Calu3 (cell line): Measurements from ENCODE around the gene BAD. TPM values are rescaled to one million over a fixed set of nuclear protein-coding genes. Genes with fewer than 3 reads are reported as not detected.
A peak's percentile ranks its signal among the peaks of the same experiment; 100 is the strongest.

Experiments
- BruUV-seq: library from RNA; stranded (reverse); fragments of 400-500 nt; replicated peaks from 2 replicates; lab custom pipeline; 2021; lab: Mats Ljungman, UMichigan
- CTCF ChIA-PET: fragments of 300-600 bp; sonication (Branson Sonifier 250); formaldehyde crosslinking; loops from one replicate; lab custom pipeline; 2022; ENCODE audit warnings: antibody characterized with exemption; lab: Charles Lee
- DNase-seq: peaks from one replicate; pipeline ENCODE4 v3.0.0; 2022
- H3K27ac Mint-ChIP-seq: one replicate; pipeline ENCODE4 v1.8.0; 2022; ENCODE audit warnings: mixed read lengths; ENCODE audit not compliant: unreplicated experiment
- H3K27me3 Mint-ChIP-seq: one replicate; pipeline ENCODE4 v1.8.0; 2022; ENCODE audit warnings: mixed read lengths; ENCODE audit not compliant: unreplicated experiment
- H3K36me3 Mint-ChIP-seq: one replicate; pipeline ENCODE4 v1.8.0; 2022; ENCODE audit warnings: mild to moderate bottlenecking, moderate library complexity, mixed read lengths; ENCODE audit not compliant: insufficient read depth, unreplicated experiment
- H3K4me1 Mint-ChIP-seq: one replicate; pipeline ENCODE4 v1.8.0; 2022; ENCODE audit warnings: mild to moderate bottlenecking, low read depth, mixed read lengths; ENCODE audit not compliant: unreplicated experiment
- H3K4me3 Mint-ChIP-seq: one replicate; pipeline ENCODE4 v1.8.0; 2022; ENCODE audit warnings: mild to moderate bottlenecking, low read depth, moderate library complexity, mixed read lengths; ENCODE audit not compliant: unreplicated experiment
- H3K9me3 Mint-ChIP-seq: one replicate; pipeline ENCODE4 v1.8.0; 2022; ENCODE audit warnings: low read depth, mixed read lengths; ENCODE audit not compliant: unreplicated experiment
- intact Hi-C: fragments of 100-400 bp; cut with micrococcal nuclease; formaldehyde crosslinking; loops from one replicate; pipeline ENCODE4 v1.10.0; 2022; ENCODE audit not compliant: unreplicated experiment
- total RNA-seq: library from RNA; stranded (reverse); gene quantifications from 2 replicates; pipeline ENCODE4 v1.2.3, GENCODE V29; 2022
- TF ChIP-seq, protein P1 (sequence below): fragments of 200-600 bp; IDR thresholded peaks from one replicate; pipeline ENCODE4 v1.8.0; 2022; ENCODE audit warnings: antibody characterized with exemption; ENCODE audit not compliant: unreplicated experiment

The BAD gene
- total RNA-seq, 1 experiment from 2014 or later = 30.2 TPM

DNA sequence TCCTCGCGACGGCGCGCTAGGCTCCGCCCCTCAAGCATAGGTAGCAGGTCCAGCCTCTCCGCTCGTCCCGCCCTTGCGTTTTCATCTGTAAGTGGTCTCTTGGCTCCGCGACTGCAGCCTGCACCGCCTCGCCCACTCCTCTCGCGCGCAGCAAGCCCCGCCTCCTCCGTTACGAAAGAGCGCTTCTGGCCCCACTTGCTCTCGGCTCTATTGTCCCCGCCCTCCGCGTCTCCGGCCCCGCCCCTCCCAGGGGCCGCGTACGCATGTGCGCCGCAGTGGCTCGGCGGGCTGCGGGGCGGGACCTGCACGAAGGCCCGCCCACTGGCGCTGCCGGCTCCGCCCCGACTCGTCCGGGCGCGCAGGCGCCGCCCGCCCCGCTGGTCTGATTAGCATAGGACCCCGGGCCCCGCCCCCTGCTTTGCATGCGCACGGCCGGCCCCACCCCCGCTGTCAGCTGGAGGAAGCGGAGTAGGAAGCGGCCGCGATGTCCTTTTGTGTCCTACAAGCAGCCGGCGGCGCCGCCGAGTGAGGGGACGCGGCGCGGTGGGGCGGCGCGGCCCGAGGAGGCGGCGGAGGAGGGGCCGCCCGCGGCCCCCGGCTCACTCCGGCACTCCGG, 20.7 kb upstream of the BAD start, which contains the start of gene ESRRA:
TSS of gene ESRRA (plus strand) at position 450 of the 616 bp plus-strand sequence. CDS start 1,656 bp downstream, outside the sequence.
- H3K36me3 Mint-ChIP-seq = peaks cover 47% of the 10 kb centered on the region
- peaks cover 24% of the 10 kb centered on the region for H3K4me1 Mint-ChIP-seq
- peaks cover 9% of the 10 kb centered on the region for H3K27me3 Mint-ChIP-seq
- H3K4me3 Mint-ChIP-seq = peak within 1 kb of the TSS; percentile 100
- peak; percentile 99 for DNase-seq
- no TSS peak for BruUV-seq
- CTCF ChIA-PET = interaction anchor here (0.6 to 3.7 kb wide), 10 partner anchors 12 to 348 kb away, joined by 3 to 25 read pairs (median 6); partner anchors contain the start of genes BAD, GPR137, PRDX5 and TRMT112
- no peaks in the 10 kb centered on the region for H3K9me3 Mint-ChIP-seq
- intact Hi-C loops = loop anchor here (2.0 to 10.0 kb wide), 2 partner anchors 34 to 60 kb away; partner anchors contain the start of genes FKBP2 and PPP1R14B
- TF ChIP-seq, protein P1, sequence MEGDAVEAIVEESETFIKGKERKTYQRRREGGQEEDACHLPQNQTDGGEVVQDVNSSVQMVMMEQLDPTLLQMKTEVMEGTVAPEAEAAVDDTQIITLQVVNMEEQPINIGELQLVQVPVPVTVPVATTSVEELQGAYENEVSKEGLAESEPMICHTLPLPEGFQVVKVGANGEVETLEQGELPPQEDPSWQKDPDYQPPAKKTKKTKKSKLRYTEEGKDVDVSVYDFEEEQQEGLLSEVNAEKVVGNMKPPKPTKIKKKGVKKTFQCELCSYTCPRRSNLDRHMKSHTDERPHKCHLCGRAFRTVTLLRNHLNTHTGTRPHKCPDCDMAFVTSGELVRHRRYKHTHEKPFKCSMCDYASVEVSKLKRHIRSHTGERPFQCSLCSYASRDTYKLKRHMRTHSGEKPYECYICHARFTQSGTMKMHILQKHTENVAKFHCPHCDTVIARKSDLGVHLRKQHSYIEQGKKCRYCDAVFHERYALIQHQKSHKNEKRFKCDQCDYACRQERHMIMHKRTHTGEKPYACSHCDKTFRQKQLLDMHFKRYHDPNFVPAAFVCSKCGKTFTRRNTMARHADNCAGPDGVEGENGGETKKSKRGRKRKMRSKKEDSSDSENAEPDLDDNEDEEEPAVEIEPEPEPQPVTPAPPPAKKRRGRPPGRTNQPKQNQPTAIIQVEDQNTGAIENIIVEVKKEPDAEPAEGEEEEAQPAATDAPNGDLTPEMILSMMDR = no peak
- peak within 1 kb of the TSS; percentile 92 for H3K27ac Mint-ChIP-seq

DNA sequence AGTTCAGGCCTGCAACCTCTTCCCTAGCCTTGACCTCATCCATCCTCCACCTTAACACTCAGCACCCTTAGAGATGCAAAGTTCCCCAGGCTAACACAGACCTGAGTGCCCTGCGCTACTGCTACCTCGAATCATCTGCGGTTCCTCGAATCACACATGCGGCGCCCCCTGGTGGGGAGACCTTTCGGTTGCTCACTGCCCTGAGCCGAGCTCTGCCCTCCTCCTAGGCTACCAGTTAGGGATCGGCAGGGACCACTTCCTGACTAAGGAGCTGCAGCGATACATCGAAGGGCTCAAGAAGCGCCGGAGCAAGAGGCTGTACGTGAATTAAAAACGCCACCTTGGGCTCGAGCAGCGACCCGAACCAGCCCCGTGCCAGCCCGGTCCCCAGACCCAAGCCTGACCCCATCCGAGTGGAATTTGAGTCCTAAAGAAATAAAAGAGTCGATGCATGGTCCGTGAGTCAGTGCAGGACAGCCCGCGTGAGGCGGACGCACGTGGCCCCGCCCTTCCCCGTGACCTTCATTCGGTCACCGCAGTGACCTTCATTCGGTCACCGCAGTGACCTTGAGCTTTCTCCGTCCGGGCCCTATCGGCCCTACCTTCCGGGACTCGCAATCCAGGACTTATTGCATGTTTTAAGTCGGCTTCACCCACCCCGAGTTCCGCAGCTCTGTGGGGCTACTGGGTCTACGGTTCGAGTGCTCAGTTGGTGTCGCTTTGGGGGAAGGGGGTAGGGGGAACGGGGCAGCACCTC, 20.0 kb upstream of the BAD start:
- H3K27ac Mint-ChIP-seq = peak overlapping the region; percentile 50
- no peaks in the 10 kb centered on the region for H3K9me3 Mint-ChIP-seq
- H3K4me3 Mint-ChIP-seq = peak overlapping the region; percentile 100
- H3K4me1 Mint-ChIP-seq = peaks cover 31% of the 10 kb centered on the region
- H3K36me3 Mint-ChIP-seq = peaks cover 44% of the 10 kb centered on the region
- no TSS peak for BruUV-seq
- TF ChIP-seq, protein P1 = peak; percentile 58
- peak; percentile 96 for DNase-seq
- intact Hi-C loops = loop anchor here (2.0 to 10.0 kb wide), 2 partner anchors 34 to 60 kb away; partner anchors contain the start of genes FKBP2 and PPP1R14B
- CTCF ChIA-PET = interaction anchor here (0.7 to 3.7 kb wide), 11 partner anchors 13 to 348 kb away, joined by 3 to 25 read pairs (median 4); partner anchors contain the start of genes BAD, GPR137, PRDX5 and TRMT112
- H3K27me3 Mint-ChIP-seq = peaks cover 16% of the 10 kb centered on the region

DNA sequence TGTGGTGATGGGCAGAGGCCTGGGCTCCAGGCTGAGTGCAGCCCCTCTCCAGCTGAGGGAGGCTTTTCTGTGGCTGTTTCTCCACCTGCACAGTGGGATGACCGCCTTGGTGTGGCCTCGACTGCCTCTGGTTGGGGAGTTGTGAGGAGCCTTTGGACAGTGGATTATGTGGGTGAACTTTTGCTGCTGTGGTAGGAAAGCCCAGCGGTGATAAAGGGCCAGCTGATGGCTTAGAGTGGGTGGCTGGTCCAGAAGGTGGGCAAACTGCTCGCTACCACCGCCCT, 19.5 kb upstream of the BAD start:
- no peaks in the 10 kb centered on the region for H3K9me3 Mint-ChIP-seq
- peaks cover 39% of the 10 kb centered on the region for H3K36me3 Mint-ChIP-seq
- CTCF ChIA-PET = interaction anchor here (0.7 to 3.7 kb wide), 9 partner anchors 13 to 99 kb away, joined by 3 to 25 read pairs (median 4); partner anchors contain the start of genes PRDX5 and TRMT112
- TF ChIP-seq, protein P1 = no peak
- BruUV-seq = no TSS peak
- H3K4me3 Mint-ChIP-seq = peak overlapping the region; percentile 100
- peak overlapping the region; percentile 50 for H3K27ac Mint-ChIP-seq
- peaks cover 34% of the 10 kb centered on the region for H3K4me1 Mint-ChIP-seq
- no peak for DNase-seq
- peaks cover 21% of the 10 kb centered on the region for H3K27me3 Mint-ChIP-seq
- intact Hi-C loops = loop anchor here (2.0 to 10.0 kb wide), 2 partner anchors 33 to 59 kb away; partner anchors contain the start of genes FKBP2 and PPP1R14B
